H1 (cell line): ENCODE measurements around the gene LRP8.

Experiments used
- POLR2A ChIP-seq, 2 experiments: IDR thresholded peaks; 1 replicate in 1 of 2; 2 replicates in 1 of 2; pipeline ENCODE4 v1.6.1; 2011; ENCODE audit warnings: low read depth in 2 of 2, low read length in 2 of 2, mild to moderate bottlenecking in 2 of 2; ENCODE audit errors: control extremely low read depth in 1 of 2
- SRF ChIP-seq: IDR thresholded peaks from 2 replicates; pipeline ENCODE4 v1.6.1; 2011; ENCODE audit warnings: mild to moderate bottlenecking, low read depth, low read length, moderate library complexity

DNA sequence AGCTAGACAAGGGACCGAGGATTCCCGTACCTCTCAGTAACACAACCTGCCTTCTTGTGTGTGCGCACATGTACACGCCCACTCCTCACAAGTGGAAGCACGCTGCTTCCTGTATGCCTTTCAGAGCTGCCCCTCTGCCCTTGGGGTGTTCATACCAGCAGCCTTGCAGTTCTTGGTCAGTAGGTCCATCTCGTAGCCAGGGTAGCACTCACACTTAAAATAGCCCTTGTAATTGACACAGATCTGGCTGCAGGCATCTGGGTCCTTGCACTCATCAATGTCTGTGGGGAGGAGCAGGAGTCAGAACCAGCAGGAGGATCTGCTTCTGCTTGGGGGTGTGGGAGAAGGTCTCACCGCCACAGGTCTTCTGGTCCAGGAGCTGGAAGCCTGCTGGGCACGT is 57.0 kb downstream of the LRP8 start:
- TF ChIP-seq POLR2A (IDR thresholded peaks at IDR 0.05; ENCODE audit: control extremely low read depth in 1 of 2, low read depth in 2 of 2, low read length in 2 of 2) (no peak), SRF (no peak)
